ENCODE results near the gene PTPRD. TPM values are rescaled to one million over a fixed set of nuclear protein-coding genes. Genes with fewer than 3 reads are reported as not detected.
"Not testable (repeated sequence)": the region's sequence is repeated elsewhere in the genome, so short reads cannot be mapped to it uniquely, and the experiment has no call there.

PTPRD gene
- total RNA-seq, 2 experiments from 2014 or later = not detected

GRCh38 chr9:9951556-9952160 is 661.1 kb downstream of the PTPRD start:
- no peaks in the 10 kb centered on the region for H3K27me3 Mint-ChIP-seq (ENCODE audit: low read depth)
- H3K4me1 Mint-ChIP-seq (ENCODE audit: low read depth) = no peaks in the 10 kb centered on the region
- no peaks in the 10 kb centered on the region for H3K36me3 Mint-ChIP-seq (ENCODE audit: low read depth)
- H3K27ac Mint-ChIP-seq = no peak overlapping the region
- H3K9me3 Mint-ChIP-seq = no peaks in the 10 kb centered on the region
- CTCF ChIA-PET = no interaction called here
- no peak overlapping the region for H3K4me3 Mint-ChIP-seq
- DNase-seq = no peak
- intact Hi-C loops (cut with micrococcal nuclease) = no loop called here

GRCh38 chr9:9950813-9951212 is 662.0 kb downstream of the PTPRD start:
- Mint-ChIP-seq H3K27me3 (ENCODE audit: low read depth) (no peaks in the 10 kb centered on the region), H3K4me1 (ENCODE audit: low read depth) (no peaks in the 10 kb centered on the region), H3K36me3 (ENCODE audit: low read depth) (no peaks in the 10 kb centered on the region), H3K9me3 (no peaks in the 10 kb centered on the region), H3K27ac (no peak overlapping the region), H3K4me3 (no peak overlapping the region)
- no peak for DNase-seq
- intact Hi-C loops (cut with micrococcal nuclease) = no loop called here
- CTCF ChIA-PET = no interaction called here

DNA sequence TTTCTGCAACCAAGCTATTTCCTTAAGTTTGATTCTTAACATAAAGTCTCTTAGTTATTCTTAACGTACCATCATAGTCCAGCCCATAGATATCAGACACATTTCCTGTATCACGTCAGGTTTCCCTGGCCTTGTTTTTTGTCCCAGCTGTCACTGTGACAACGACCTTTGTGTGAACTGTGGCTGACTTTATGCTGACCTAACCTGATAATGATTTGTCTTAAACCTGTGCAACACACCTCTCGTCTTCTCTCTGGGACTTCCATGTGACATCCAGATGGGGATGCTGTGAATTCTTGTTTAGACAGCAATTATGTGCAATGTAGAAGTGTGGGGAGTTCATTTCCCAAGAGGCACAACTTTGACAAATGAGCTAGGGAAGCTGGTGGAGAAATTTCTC is 662.8 kb downstream of the PTPRD start:
- Mint-ChIP-seq H3K9me3 (no peaks in the 10 kb centered on the region), H3K36me3 (ENCODE audit: low read depth) (no peaks in the 10 kb centered on the region), H3K4me1 (ENCODE audit: low read depth) (no peaks in the 10 kb centered on the region), H3K27ac (no peak overlapping the region), H3K4me3 (no peak overlapping the region), H3K27me3 (ENCODE audit: low read depth) (no peaks in the 10 kb centered on the region)
- CTCF ChIA-PET = no interaction called here
- intact Hi-C loops (cut with micrococcal nuclease) = no loop called here
- no peak for DNase-seq

GRCh38 chr9:9949368-9949767 is 663.4 kb downstream of the PTPRD start:
- intact Hi-C loops (cut with micrococcal nuclease) = no loop called here

DNA sequence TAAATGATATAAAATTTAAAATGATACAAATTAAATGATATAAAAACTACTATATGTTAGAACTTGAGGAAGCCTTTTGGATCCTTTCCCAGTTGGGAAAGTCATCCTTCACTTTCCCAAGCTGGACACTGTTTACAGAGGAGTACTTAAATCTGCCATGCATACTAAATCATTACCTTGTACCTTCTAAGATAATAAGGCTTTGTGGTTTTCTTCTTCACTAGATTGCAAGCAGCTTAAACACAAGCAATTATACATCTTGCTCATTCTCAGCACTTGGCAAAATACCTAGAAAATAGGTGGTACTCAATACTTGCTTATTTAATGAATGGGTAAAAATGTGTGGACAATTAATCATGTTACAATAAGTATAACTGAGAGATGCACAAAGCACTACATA is 666.8 kb downstream of the PTPRD start:
- H3K9me3 Mint-ChIP-seq = no peaks in the 10 kb centered on the region
- CTCF ChIA-PET = no interaction called here
- no peaks in the 10 kb centered on the region for H3K27me3 Mint-ChIP-seq (ENCODE audit: low read depth)
- H3K4me1 Mint-ChIP-seq (ENCODE audit: low read depth) = no peaks in the 10 kb centered on the region
- H3K36me3 Mint-ChIP-seq (ENCODE audit: low read depth) = no peaks in the 10 kb centered on the region
- no peak overlapping the region for H3K27ac Mint-ChIP-seq
- DNase-seq = no peak
- intact Hi-C loops (cut with micrococcal nuclease) = no loop called here
- no peak overlapping the region for H3K4me3 Mint-ChIP-seq

More at GRCh38 chr9:9949368-9949767, 663.4 kb downstream of the PTPRD start:
- no peak overlapping the region for H3K27ac Mint-ChIP-seq
- CTCF ChIA-PET = no interaction called here
- H3K4me3 Mint-ChIP-seq = no peak overlapping the region
- no peaks in the 10 kb centered on the region for H3K4me1 Mint-ChIP-seq (ENCODE audit: low read depth)
- no peaks in the 10 kb centered on the region for H3K27me3 Mint-ChIP-seq (ENCODE audit: low read depth)
- DNase-seq = no peak
- H3K9me3 Mint-ChIP-seq = no peaks in the 10 kb centered on the region
- no peaks in the 10 kb centered on the region for H3K36me3 Mint-ChIP-seq (ENCODE audit: low read depth)

DNA sequence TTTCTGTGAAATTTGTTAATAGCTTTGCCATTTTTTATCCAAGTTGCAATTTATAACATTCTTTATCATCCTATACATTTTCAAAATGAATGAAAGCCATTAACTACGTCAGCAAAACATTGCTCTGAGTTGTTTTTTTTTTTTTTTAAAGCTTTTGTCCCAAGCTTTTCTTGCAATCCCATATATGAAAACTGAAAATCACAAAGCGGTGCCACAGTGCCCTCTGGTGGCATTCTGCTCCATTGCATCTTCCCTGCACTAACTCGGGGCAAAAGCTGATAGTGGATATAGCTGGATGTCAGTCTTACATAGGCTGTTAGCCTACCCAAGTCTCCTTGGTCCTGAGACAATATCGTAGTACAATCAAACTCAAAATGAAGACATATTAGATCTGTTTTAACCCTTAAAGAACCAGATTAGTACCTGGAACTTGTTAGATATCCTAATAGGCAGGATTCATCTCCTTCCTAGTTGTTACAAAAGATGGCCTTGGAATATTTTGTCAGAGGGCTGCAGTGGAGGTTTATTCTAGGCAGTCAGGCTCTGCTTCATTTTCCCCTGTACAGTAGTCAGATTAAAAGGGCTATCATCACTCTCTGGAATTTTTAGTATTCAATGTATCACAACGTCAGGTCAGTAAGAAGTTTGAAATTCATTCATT is 669.9 kb downstream of the PTPRD start:
- CTCF ChIA-PET = interaction anchor here (0.6 to 1.9 kb wide), 19 partner anchors 13 to 1581 kb away, joined by 3 to 7 read pairs (median 4); no protein-coding TSS in a partner anchor
- Mint-ChIP-seq H3K9me3 (no peaks in the 10 kb centered on the region), H3K27me3 (ENCODE audit: low read depth) (no peaks in the 10 kb centered on the region), H3K4me3 (no peak overlapping the region), H3K4me1 (ENCODE audit: low read depth) (no peaks in the 10 kb centered on the region), H3K27ac (no peak overlapping the region), H3K36me3 (ENCODE audit: low read depth) (no peaks in the 10 kb centered on the region)
- intact Hi-C loops (cut with micrococcal nuclease) = loop anchor here (1.0 to 2.0 kb wide), 2 partner anchors 152 to 337 kb away; no protein-coding TSS in a partner anchor
- DNase-seq = peak; percentile 66

- no peak overlapping the region for H3K4me3 Mint-ChIP-seq
- intact Hi-C loops (cut with micrococcal nuclease) = no loop called here
- H3K9me3 Mint-ChIP-seq = no peaks in the 10 kb centered on the region
- no peaks in the 10 kb centered on the region for H3K27me3 Mint-ChIP-seq (ENCODE audit: low read depth)
- H3K27ac Mint-ChIP-seq = no peak overlapping the region
- no peaks in the 10 kb centered on the region for H3K4me1 Mint-ChIP-seq (ENCODE audit: low read depth)
- no peaks in the 10 kb centered on the region for H3K36me3 Mint-ChIP-seq (ENCODE audit: low read depth)
- DNase-seq = no peak
- CTCF ChIA-PET = no interaction called here
Observed at GRCh38 chr9:9938432-9938831, 674.4 kb downstream of the PTPRD start.

GRCh38 chr9:9931464-9931863 is 681.3 kb downstream of the PTPRD start:
- H3K4me3 Mint-ChIP-seq; H3K36me3 Mint-ChIP-seq (ENCODE audit: low read depth); DNase-seq; H3K4me1 Mint-ChIP-seq (ENCODE audit: low read depth); CTCF ChIA-PET; H3K27ac Mint-ChIP-seq; H3K27me3 Mint-ChIP-seq (ENCODE audit: low read depth); H3K9me3 Mint-ChIP-seq; intact Hi-C loops (cut with micrococcal nuclease): not testable (repeated sequence)

DNA sequence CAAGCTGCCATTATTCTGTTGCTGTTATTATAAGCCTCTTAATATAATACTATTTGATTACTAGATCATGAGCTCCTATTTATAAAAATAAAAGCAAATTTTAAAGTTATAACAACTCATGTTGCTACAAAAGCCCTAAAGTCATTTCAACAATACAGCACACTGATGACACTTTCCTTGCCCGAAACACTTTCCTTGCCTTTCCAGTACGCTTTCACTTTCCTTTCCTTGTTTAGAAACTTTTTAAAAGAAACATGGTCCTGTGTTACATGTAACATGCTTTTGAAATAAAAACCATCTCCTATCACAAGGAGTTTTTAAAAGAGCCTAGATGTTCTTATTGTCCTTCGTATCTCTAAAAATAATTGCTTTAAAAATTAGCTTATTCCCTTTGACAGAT is 688.4 kb downstream of the PTPRD start:
- no peaks in the 10 kb centered on the region for H3K27me3 Mint-ChIP-seq (ENCODE audit: low read depth)
- no peaks in the 10 kb centered on the region for H3K36me3 Mint-ChIP-seq (ENCODE audit: low read depth)
- no peak for DNase-seq
- H3K4me3 Mint-ChIP-seq = no peak overlapping the region
- intact Hi-C loops (cut with micrococcal nuclease) = no loop called here
- peaks cover 2% of the 10 kb centered on the region for H3K4me1 Mint-ChIP-seq (ENCODE audit: low read depth)
- CTCF ChIA-PET = interaction anchor here (0.8 kb wide), 1 partner anchor 18 kb away, joined by 4 read pairs; no protein-coding TSS in a partner anchor
- no peak overlapping the region for H3K27ac Mint-ChIP-seq
- no peaks in the 10 kb centered on the region for H3K9me3 Mint-ChIP-seq

DNA sequence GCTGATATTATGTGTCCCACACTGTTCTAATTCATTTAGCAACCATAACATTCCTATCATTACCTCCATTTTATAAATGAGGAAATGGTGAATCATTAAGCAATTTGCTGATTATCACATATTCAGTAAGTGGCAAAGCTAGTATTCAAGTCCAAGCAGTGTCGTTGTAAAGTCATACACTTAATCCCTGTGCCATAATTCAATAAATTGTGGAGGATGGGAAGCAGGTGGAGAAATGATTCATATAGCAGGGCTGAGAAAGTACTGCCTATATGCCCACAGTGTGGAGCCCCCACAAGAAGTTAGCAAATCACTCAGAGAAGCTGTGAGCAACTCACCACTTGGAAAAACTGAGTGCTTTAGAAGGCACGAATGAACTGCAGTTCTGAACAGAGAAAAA is 691.0 kb downstream of the PTPRD start:
- Mint-ChIP-seq H3K27ac (no peak overlapping the region), H3K36me3 (ENCODE audit: low read depth) (no peaks in the 10 kb centered on the region), H3K27me3 (ENCODE audit: low read depth) (no peaks in the 10 kb centered on the region), H3K9me3 (no peaks in the 10 kb centered on the region), H3K4me1 (ENCODE audit: low read depth) (peaks cover 2% of the 10 kb centered on the region), H3K4me3 (no peak overlapping the region)
- intact Hi-C loops (cut with micrococcal nuclease) = no loop called here
- CTCF ChIA-PET = interaction anchor here (1.2 kb wide), 1 partner anchor 21 kb away, joined by 4 read pairs; no protein-coding TSS in a partner anchor
- DNase-seq = no peak

GRCh38 chr9:9920425-9921060 is 692.3 kb downstream of the PTPRD start:
- peaks cover 2% of the 10 kb centered on the region for H3K4me1 Mint-ChIP-seq (ENCODE audit: low read depth)
- CTCF ChIA-PET = interaction anchor here (1.2 kb wide), 1 partner anchor 22 kb away, joined by 3 read pairs; no protein-coding TSS in a partner anchor

DNA sequence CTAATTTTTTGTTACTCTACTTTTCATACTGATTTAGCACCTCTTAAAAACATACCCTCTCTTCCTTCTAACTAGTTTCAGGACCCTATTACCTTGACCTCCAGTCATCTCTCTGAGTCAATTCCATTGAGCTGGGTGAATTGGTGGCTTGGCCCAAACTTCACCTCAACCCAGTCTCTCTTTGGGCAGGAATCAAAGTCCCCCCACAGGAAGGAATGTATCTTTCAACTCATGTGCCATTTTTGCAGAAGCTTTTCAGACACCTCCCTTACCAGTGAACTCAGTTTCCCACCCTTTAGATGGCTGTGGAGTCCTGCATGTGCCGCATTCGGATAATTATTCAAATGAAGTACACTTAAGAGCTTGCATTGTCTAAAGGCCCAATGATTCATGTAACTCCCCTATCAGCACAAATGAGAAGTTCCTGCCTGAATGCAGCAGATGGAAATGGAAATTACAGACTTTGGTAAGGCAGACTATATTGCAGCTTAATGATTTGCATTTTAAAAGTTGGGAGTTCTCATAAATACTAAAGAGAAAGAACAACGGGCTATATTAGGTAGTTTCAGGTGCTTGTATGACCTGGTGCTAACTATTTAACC is 693.5 kb downstream of the PTPRD start:
- H3K9me3 Mint-ChIP-seq = peaks cover 13% of the 10 kb centered on the region
- no peaks in the 10 kb centered on the region for H3K27me3 Mint-ChIP-seq (ENCODE audit: low read depth)
- intact Hi-C loops (cut with micrococcal nuclease) = loop anchor here (10.0 kb wide), 1 partner anchor 314 kb away; no protein-coding TSS in a partner anchor
- CTCF ChIA-PET = interaction anchor here (1.2 kb wide), 1 partner anchor 23 kb away, joined by 3 read pairs; no protein-coding TSS in a partner anchor
- no peaks in the 10 kb centered on the region for H3K36me3 Mint-ChIP-seq (ENCODE audit: low read depth)
- no peak for DNase-seq
- H3K27ac Mint-ChIP-seq = no peak overlapping the region
- no peak overlapping the region for H3K4me3 Mint-ChIP-seq
- H3K4me1 Mint-ChIP-seq (ENCODE audit: low read depth) = peaks cover 2% of the 10 kb centered on the region

More at GRCh38 chr9:9920425-9921060, 692.3 kb downstream of the PTPRD start:
- DNase-seq = no peak
- Mint-ChIP-seq H3K9me3 (peaks cover 5% of the 10 kb centered on the region), H3K36me3 (ENCODE audit: low read depth) (no peaks in the 10 kb centered on the region), H3K4me3 (no peak overlapping the region), H3K27ac (no peak overlapping the region), H3K27me3 (ENCODE audit: low read depth) (no peaks in the 10 kb centered on the region)
- intact Hi-C loops (cut with micrococcal nuclease) = no loop called here

Data from activated naive CD4-positive, alpha-beta T cell treated with anti-CD3 and anti-CD28 coated beads for 36 hours (primary cell).